ENCODE measurements around the gene ARAP1. TPM values are rescaled to one million over a fixed set of nuclear protein-coding genes. Genes with fewer than 3 reads are reported as not detected.

Gene ARAP1
- total RNA-seq, 1 donor from 2014 or later, result 139 TPM

GRCh38 chr11:72709478-72710238 lies 42.5 kb downstream of the ARAP1 start:
- ATAC-seq (ENCODE audit: low read depth) (no peak), DNase-seq (no peak)
- ChIA-PET POLR2A (no interaction called here), CTCF (no interaction called here)
- intact Hi-C loops (cut with micrococcal nuclease), result no loop called here
- Mint-ChIP-seq H3K36me3 (ENCODE audit: low read depth) (peaks cover 77% of the 10 kb centered on the region), H3K4me3 (no peak overlapping the region), H3K4me1 (peaks cover 10% of the 10 kb centered on the region), H3K27me3 (no peaks in the 10 kb centered on the region), H3K9me3 (no peaks in the 10 kb centered on the region), H3K27ac (no peak overlapping the region)
- no peak for TF ChIP-seq CTCF (IDR thresholded peaks at IDR 0.05)

- TF ChIP-seq CTCF (IDR thresholded peaks at IDR 0.05), result no peak
- no peaks in the 10 kb centered on the region for H3K9me3 Mint-ChIP-seq
- ChIA-PET POLR2A (no interaction called here), CTCF (no interaction called here)
- H3K27me3 Mint-ChIP-seq, result no peaks in the 10 kb centered on the region
- intact Hi-C loops (cut with micrococcal nuclease), result no loop called here
- no peak for ATAC-seq (ENCODE audit: low read depth)
- peaks cover 2% of the 10 kb centered on the region for H3K4me1 Mint-ChIP-seq
- DNase-seq, result no peak
- no peak overlapping the region for H3K27ac Mint-ChIP-seq
- peaks cover 82% of the 10 kb centered on the region for H3K36me3 Mint-ChIP-seq (ENCODE audit: low read depth)
- H3K4me3 Mint-ChIP-seq, result no peak overlapping the region
Observed at GRCh38 chr11:72707032-72707431, 45.2 kb downstream of the ARAP1 start.

GRCh38 chr11:72706579-72706978 lies 45.6 kb downstream of the ARAP1 start:
- peaks cover 2% of the 10 kb centered on the region for H3K4me1 Mint-ChIP-seq
- POLR2A ChIA-PET, result no interaction called here

GRCh38 chr11:72705442-72706365 lies 46.5 kb downstream of the ARAP1 start:
- CTCF ChIA-PET, result no interaction called here
- ATAC-seq (ENCODE audit: low read depth), result no peak

More at GRCh38 chr11:72706579-72706978, 45.6 kb downstream of the ARAP1 start:
- Mint-ChIP-seq H3K4me3 (no peak overlapping the region), H3K27ac (no peak overlapping the region), H3K27me3 (no peaks in the 10 kb centered on the region), H3K36me3 (ENCODE audit: low read depth) (peaks cover 86% of the 10 kb centered on the region), H3K9me3 (no peaks in the 10 kb centered on the region)
- ATAC-seq (ENCODE audit: low read depth) (no peak), DNase-seq (no peak)
- CTCF ChIA-PET, result no interaction called here
- TF ChIP-seq CTCF (IDR thresholded peaks at IDR 0.05), result no peak
- intact Hi-C loops (cut with micrococcal nuclease), result no loop called here

More at GRCh38 chr11:72705442-72706365, 46.5 kb downstream of the ARAP1 start:
- H3K4me1 Mint-ChIP-seq, result peaks cover 2% of the 10 kb centered on the region
- intact Hi-C loops (cut with micrococcal nuclease), result no loop called here
- no peak for DNase-seq
- no peak for TF ChIP-seq CTCF (IDR thresholded peaks at IDR 0.05)
- H3K27me3 Mint-ChIP-seq, result no peaks in the 10 kb centered on the region
- POLR2A ChIA-PET, result no interaction called here
- no peak overlapping the region for H3K4me3 Mint-ChIP-seq
- H3K27ac Mint-ChIP-seq, result no peak overlapping the region
- H3K9me3 Mint-ChIP-seq, result no peaks in the 10 kb centered on the region
- H3K36me3 Mint-ChIP-seq (ENCODE audit: low read depth), result peaks cover 88% of the 10 kb centered on the region
